HG03565 (cell line): ENCODE measurements around the gene KRTAP9-3.
"Not testable (repeated sequence)": the region's sequence is repeated elsewhere in the genome, so short reads cannot be mapped to it uniquely, and the experiment has no call there.

Source experiments
- ATAC-seq: cut with Tn5 transposase; IDR thresholded peaks from one replicate; pipeline ENCODE4 v1.9.1; 2021; ENCODE audit warnings: mild to moderate bottlenecking, moderate library complexity; ENCODE audit not compliant: unreplicated experiment

KRTAP9-3 gene, protein sequence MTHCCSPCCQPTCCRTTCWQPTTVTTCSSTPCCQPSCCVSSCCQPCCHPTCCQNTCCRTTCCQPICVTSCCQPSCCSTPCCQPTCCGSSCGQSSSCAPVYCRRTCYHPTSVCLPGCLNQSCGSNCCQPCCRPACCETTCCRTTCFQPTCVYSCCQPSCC

GRCh38 chr17:41232399-41233105 lies at the start of gene KRTAP9-3:
Gene KRTAP9-3 (plus strand): TSS chr17:41232449. CDS start chr17:41232502, 53 bp downstream.
- ATAC-seq, result not testable (repeated sequence)

- no peak for ATAC-seq
These were observed 47.7 kb upstream of the KRTAP9-3 start, which contains the start of gene KRTAP4-1 for GRCh38 chr17:41184480-41184961. Gene KRTAP4-1 (minus strand): TSS chr17:41184911. CDS start chr17:41184854, 57 bp downstream.

DNA sequence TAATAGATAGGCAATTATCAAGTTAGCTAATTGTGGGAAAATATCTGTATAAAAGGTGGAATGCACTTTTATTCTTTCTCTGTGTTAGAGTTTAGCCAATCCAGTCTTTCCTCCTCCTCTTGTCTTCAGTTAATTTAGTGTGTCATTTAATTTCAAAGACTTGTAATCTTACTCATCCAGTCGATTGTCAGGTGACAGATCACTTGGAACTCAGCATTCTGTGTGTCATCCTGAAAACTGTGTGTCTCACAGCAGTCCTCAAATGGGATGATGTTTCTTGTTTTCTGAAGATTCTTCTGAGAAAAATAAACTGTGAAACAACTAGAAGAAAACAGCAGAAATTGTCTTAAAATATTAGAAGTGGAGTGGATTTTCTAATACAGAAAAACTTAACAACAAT lies 47.2 kb upstream of the KRTAP9-3 start:
- ATAC-seq, result no peak

DNA sequence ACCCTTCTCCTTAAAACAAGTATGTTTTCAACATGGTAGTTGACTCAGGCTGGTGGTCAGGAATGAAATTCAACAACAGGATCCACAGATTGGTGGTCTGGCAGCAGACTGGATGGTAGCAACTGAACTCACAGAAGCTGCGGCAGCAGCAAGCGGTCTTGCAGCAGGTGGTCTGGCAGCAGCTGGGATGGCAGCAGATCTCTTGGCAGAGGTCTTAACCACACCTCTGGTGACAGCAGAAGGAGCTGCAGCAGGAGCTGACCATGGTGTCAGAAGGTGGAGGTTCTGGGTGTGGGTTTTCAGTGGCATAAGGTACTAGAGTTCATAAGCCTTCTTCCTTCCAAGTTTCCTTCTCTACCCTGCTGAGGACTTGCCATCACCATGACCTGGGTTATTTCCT lies 45.4 kb upstream of the KRTAP9-3 start:
- ATAC-seq, result no peak

GRCh38 chr17:41189837-41190318 lies 42.4 kb upstream of the KRTAP9-3 start, which contains the start of gene KRTAP9-1:
Gene KRTAP9-1 (plus strand): TSS chr17:41189887. CDS start chr17:41189887, 0 bp downstream.
- ATAC-seq, result not testable (repeated sequence)

DNA sequence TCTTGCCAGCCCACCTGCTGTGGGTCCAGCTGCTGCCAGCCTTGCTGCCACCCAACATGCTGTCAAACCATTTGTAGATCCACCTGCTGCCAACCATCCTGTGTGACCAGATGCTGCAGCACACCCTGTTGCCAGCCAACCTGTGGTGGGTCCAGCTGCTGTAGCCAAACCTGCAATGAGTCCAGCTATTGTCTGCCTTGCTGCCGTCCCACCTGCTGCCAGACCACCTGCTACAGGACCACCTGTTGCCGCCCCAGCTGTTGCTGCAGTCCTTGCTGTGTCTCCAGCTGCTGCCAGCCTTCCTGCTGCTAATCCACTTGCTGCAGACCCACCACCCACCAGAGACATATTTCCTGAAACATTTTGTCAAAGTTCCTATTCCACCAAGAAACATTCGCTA lies 41.9 kb upstream of the KRTAP9-3 start:
- ATAC-seq, result no peak

GRCh38 chr17:41196068-41196467 lies 36.2 kb upstream of the KRTAP9-3 start:
- ATAC-seq, result no peak

GRCh38 chr17:41199421-41200078 lies 32.7 kb upstream of the KRTAP9-3 start:
- no peak for ATAC-seq

DNA sequence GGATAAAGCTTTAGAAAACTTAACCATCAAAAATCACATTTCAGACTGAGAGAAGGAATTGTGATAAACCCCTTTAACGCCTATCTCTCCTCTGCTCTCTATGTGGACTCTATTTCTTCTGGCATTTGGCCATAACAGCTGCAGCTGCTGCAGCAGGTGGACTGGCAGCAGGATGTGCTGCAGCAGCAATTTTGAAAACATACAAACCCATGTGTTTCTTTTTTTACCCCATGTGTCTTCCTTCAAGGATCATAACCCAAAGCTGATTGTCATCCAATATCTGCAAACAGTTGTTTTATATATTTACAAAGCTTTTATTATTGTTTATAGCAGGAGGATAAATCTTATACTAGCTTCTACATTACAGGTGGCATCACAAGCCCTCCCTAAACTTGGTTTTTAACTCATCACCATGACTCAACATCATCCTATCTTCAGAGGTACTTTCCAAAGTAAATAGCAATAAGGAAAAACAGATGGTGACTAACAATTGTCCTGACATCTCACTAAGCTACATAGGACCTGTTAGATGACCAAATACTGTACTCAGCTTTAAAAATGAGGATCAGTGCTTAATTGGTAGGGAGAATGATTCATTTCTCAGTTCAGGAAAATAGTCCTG lies 20.3 kb upstream of the KRTAP9-3 start:
- ATAC-seq, result no peak

GRCh38 chr17:41212524-41213169 lies 19.6 kb upstream of the KRTAP9-3 start:
- no peak for ATAC-seq

DNA sequence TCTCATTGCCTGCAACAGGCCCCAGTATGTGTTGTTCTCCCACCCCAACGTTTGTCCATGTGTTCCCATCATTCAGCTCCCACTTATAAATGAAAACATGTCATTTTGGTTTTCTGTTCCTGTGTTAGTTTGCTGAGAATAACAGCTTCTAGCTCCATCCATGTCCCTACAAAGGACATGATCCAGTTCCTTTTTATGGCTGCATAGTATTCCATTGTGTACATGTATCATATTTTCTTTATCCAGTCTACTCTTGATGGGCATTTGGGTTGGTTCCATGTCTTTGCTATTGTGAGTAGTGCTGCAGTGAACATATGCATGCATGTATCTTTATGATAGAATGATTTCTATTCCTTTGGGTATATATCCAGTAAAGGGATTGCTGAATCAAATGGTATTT lies 16.6 kb upstream of the KRTAP9-3 start:
- ATAC-seq, result no peak

- ATAC-seq, result no peak
These were observed 8.4 kb upstream of the KRTAP9-3 start for GRCh38 chr17:41223821-41224220.

- ATAC-seq, result no peak
These were observed 6.2 kb upstream of the KRTAP9-3 start for GRCh38 chr17:41226051-41226450.

- not testable (repeated sequence) for ATAC-seq
These were observed 5.6 kb upstream of the KRTAP9-3 start, which contains the start of gene KRTAP9-2 for GRCh38 chr17:41226598-41227095. Gene KRTAP9-2 (plus strand): TSS chr17:41226648. CDS start chr17:41226655, 7 bp downstream.

- ATAC-seq, result no peak
These were observed 2.2 kb upstream of the KRTAP9-3 start for GRCh38 chr17:41230094-41230493.

DNA sequence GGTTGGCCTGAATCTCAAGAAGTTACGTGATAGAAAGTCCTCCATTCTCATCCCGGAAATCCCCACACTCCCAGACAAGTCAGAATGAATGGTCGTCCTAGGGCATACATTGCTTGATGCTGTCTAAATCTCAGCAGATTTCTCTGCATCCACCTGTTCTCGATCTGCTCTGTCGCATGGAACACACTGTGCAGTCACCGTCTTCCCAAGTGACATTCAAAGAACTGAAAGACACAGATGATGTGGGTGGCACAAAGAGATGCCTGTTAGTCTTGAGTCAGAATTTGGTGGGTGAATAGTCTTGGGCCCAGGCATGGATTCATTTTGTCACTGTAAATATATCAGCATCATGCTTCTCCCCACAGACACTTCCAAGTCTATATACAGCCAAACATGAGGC lies 518 bp upstream of the KRTAP9-3 start:
- ATAC-seq, result no peak

DNA sequence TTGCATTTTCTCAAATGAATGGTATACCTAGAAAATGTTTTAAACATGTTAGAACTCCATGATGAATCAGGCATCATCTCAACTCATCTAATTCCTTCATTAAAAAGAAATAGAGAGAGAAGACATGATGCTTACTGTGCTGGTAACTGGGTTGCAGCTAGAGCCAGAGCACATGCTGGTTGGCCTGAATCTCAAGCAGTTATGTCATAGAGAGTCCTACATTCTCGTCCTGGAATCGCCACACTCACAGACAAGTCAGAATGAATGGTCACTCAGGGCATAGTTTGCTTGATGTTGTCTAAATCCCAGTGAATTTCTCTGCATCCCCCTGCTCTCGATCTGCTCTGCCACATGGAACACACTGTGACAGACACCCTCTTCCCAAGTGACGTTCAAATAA lies 4.9 kb downstream of the KRTAP9-3 start:
- ATAC-seq, result not testable (repeated sequence)

DNA sequence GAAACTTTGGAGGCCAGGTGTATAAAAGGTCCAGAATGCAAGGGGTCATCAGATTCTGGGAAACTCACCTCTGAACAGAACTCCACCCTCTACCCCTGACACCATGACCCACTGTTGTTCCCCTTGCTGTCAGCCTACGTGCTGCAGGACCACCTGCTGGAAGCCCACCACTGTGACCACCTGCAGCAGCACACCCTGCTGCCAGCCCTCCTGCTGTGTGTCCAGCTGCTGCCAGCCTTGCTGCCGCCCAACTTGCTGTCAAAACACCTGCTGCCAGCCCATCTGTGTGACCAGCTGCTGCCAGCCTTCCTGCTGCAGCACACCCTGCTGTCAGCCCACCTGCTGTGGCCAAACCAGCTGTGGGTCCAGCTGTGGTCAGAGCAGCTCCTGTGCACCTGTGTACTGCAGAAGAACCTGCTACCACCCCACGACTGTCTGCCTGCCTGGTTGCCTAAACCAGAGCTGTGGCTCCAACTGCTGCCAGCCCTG lies 5.7 kb downstream of the KRTAP9-3 start, which contains the start of gene KRTAP9-8:
Gene KRTAP9-8, plus strand, starts transcription at position 51 of the 489 bp plus-strand sequence. Its CDS starts 53 bp downstream, at position 104.
- ATAC-seq, result not testable (repeated sequence)

- not testable (repeated sequence) for ATAC-seq
These were observed 14.9 kb downstream of the KRTAP9-3 start for GRCh38 chr17:41246995-41247787.
